Gastroesophageal sphincter (tissue), 4 donors: ENCODE data around the gene ZNF213. TPM values are rescaled to one million over a fixed set of nuclear protein-coding genes. Genes with fewer than 3 reads are reported as not detected.

ENCODE experiments used
- ATAC-seq: fragments of 150-250 bp; one replicate; pipeline ENCODE4 v1.9.1; 2016; ENCODE audit warnings: mild to moderate bottlenecking, moderate library complexity
- H3K27ac ChIP-seq, 4 donors: fragments of 200-600 bp; sonication (generic) in 3 of 4; 1 replicate in 3 of 4; 2 replicates in 1 of 4; pipeline ENCODE4 v1.5.1; 2016 to 2019
- H3K27me3 ChIP-seq: fragments of 200-600 bp; sonication (generic); one replicate; pipeline ENCODE4 v1.5.1; 2019
- H3K36me3 ChIP-seq, 2 donors: fragments of 200-600 bp; sonication (generic); one replicate each; pipeline ENCODE4 v1.5.1; 2019; ENCODE audit warnings: control low read depth in 1 of 2
- H3K4me1 ChIP-seq, 3 donors: fragments of 200-600 bp; sonication (generic); 1 replicate in 2 of 3; 2 replicates in 1 of 3; pipeline ENCODE4 v1.5.1; 2016 to 2019; ENCODE audit warnings: control low read depth in 2 of 3
- H3K4me3 ChIP-seq, 2 donors: fragments of 200-600 bp; sonication (generic); one replicate each; pipeline ENCODE4 v1.5.1; 2019; ENCODE audit warnings: mild to moderate bottlenecking in 1 of 2, moderate library complexity in 1 of 2
- H3K9me3 ChIP-seq, 3 donors: fragments of 200-600 bp; sonication (generic); one replicate each; pipeline ENCODE4 v1.5.1; 2017 to 2019; ENCODE audit warnings: control low read depth in 2 of 3
- CTCF ChIP-seq, 4 experiments: fragments of 200-600 bp in 2 of 4; fragments of 450-650 bp in 2 of 4; sonication (generic) in 1 of 4; IDR thresholded peaks; one replicate each; pipeline ENCODE4 v1.5.1; 2017 to 2019; ENCODE audit warnings: antibody characterized with exemption in 4 of 4, mild to moderate bottlenecking in 2 of 4, moderate library complexity in 2 of 4
- EP300 ChIP-seq: sonication (generic); formaldehyde crosslinking; IDR thresholded peaks from one replicate; pipeline ENCODE4 v1.6.1; 2017; ENCODE audit warnings: antibody characterized with exemption, mild to moderate bottlenecking
- POLR2A ChIP-seq, 2 donors: fragments of 450-650 bp; IDR thresholded peaks; one replicate each; pipeline ENCODE4 v1.6.1; 2017; ENCODE audit warnings: antibody characterized with exemption in 2 of 2, mild to moderate bottlenecking in 2 of 2, moderate library complexity in 1 of 2
- POLR2AphosphoS5 ChIP-seq: sonication (generic); formaldehyde crosslinking; IDR thresholded peaks from one replicate; pipeline ENCODE4 v1.6.1; 2017; ENCODE audit warnings: antibody characterized with exemption
- WGBS, 2 donors: methylation state at CpG; one replicate each; pipeline ENCODE4 v1.1.5; 2018; ENCODE audit warnings: low coverage in 1 of 2; 5-methylcytosine and 5-hydroxymethylcytosine counted together
- total RNA-seq, 4 donors: library from RNA; depleted of rRNA; stranded (reverse); fragments of >200 nt; gene quantifications; one replicate each; pipeline ENCODE4 v1.1.0, GENCODE V29; 2016

The ZNF213 gene
- total RNA-seq, 4 donors from 2014 or later = 3.6 to 22.3 (median 12.2) TPM

- no peak overlapping the region for H3K27ac ChIP-seq
- ATAC-seq = no peak
- TF ChIP-seq CTCF (IDR thresholded peaks at IDR 0.05) (no peak), EP300 (no peak), POLR2AphosphoS5 (no peak), POLR2A (IDR thresholded peaks at IDR 0.05) (no peak)
- peaks cover 0 to 23% (median 10%) of the 10 kb centered on the region in 3 donors for H3K4me1 ChIP-seq
- WGBS, 2 donors = 70% methylated on average over 2 of the region's 16 CpGs; no CpG with 5 or more reads in 1 of the 2 donors
- no peaks in the 10 kb centered on the region for H3K27me3 ChIP-seq
- no peaks in the 10 kb centered on the region for H3K9me3 ChIP-seq
- H3K36me3 ChIP-seq = peaks cover 0 to 74% of the 10 kb centered on the region in 2 donors
- H3K4me3 ChIP-seq = no peak overlapping the region
Measured at GRCh38 chr16:3118204-3118790, 16.5 kb upstream of the ZNF213 start.

- Histone ChIP-seq H3K36me3 (peaks cover 0 to 74% of the 10 kb centered on the region in 2 donors), H3K27ac (no peak overlapping the region), H3K27me3 (no peaks in the 10 kb centered on the region), H3K4me1 (peaks cover 0 to 23% (median 10%) of the 10 kb centered on the region in 3 donors), H3K9me3 (no peaks in the 10 kb centered on the region), H3K4me3 (no peak overlapping the region)
- WGBS, 2 donors = 100% methylated on average over 3 of the region's 20 CpGs; no CpG with 5 or more reads in 1 of the 2 donors
- no peak for TF ChIP-seq POLR2AphosphoS5
- TF ChIP-seq CTCF (IDR thresholded peaks at IDR 0.05) = no peak
- no peak for TF ChIP-seq EP300
- no peak for TF ChIP-seq POLR2A (IDR thresholded peaks at IDR 0.05)
- ATAC-seq = no peak
Measured at GRCh38 chr16:3118846-3119245, 16.0 kb upstream of the ZNF213 start.

- Histone ChIP-seq H3K27ac (no peak overlapping the region), H3K36me3 (peaks cover 0 to 72% of the 10 kb centered on the region in 2 donors), H3K4me3 (no peak overlapping the region), H3K9me3 (no peaks in the 10 kb centered on the region), H3K27me3 (no peaks in the 10 kb centered on the region), H3K4me1 (peaks cover 0 to 20% (median 6%) of the 10 kb centered on the region in 3 donors)
- no peak for TF ChIP-seq EP300
- TF ChIP-seq POLR2A (IDR thresholded peaks at IDR 0.05) = no peak
- TF ChIP-seq CTCF (IDR thresholded peaks at IDR 0.05) = no peak
- no peak for TF ChIP-seq POLR2AphosphoS5
- no CpG with 5 or more reads among the region's 33 CpGs for WGBS, 2 donors
- no peak for ATAC-seq
Measured at GRCh38 chr16:3119286-3119685, 15.5 kb upstream of the ZNF213 start.

GRCh38 chr16:3119701-3120408 lies 15.0 kb upstream of the ZNF213 start:
- H3K4me3 ChIP-seq = no peak overlapping the region
- TF ChIP-seq EP300 = no peak
- TF ChIP-seq POLR2AphosphoS5 = no peak
- TF ChIP-seq POLR2A (IDR thresholded peaks at IDR 0.05) = no peak
- TF ChIP-seq CTCF (IDR thresholded peaks at IDR 0.05) = no peak
- no peak for ATAC-seq
- WGBS, 2 donors = 94% methylated on average over 11 of the region's 57 CpGs; no CpG with 5 or more reads in 1 of the 2 donors
- no peaks in the 10 kb centered on the region for H3K27me3 ChIP-seq
- no peak overlapping the region for H3K27ac ChIP-seq
- H3K4me1 ChIP-seq = peaks cover 0 to 17% (median 6%) of the 10 kb centered on the region in 3 donors
- no peaks in the 10 kb centered on the region for H3K9me3 ChIP-seq
- peaks cover 0 to 66% of the 10 kb centered on the region in 2 donors for H3K36me3 ChIP-seq
